Stomach (tissue), 4 donors: Measurements from ENCODE around the gene IFNA6.

ENCODE experiments used
- EP300 ChIP-seq: sonication (generic); formaldehyde crosslinking; IDR thresholded peaks from one replicate; pipeline ENCODE4 v1.6.1; 2017; ENCODE audit warnings: antibody characterized with exemption
- POLR2A ChIP-seq, 4 donors: fragments of 450-650 bp; IDR thresholded peaks; one replicate each; pipeline ENCODE4 v1.6.1; 2016; ENCODE audit warnings: antibody characterized with exemption in 4 of 4, control low read depth in 2 of 4, mild to moderate bottlenecking in 1 of 4, moderate library complexity in 1 of 4
- POLR2AphosphoS5 ChIP-seq, 3 donors: sonication (generic); formaldehyde crosslinking; IDR thresholded peaks; one replicate each; pipeline ENCODE4 v1.6.1; 2016; ENCODE audit warnings: antibody characterized with exemption in 3 of 3
- TF ChIP-seq, protein P1 (sequence below), 7 experiments: fragments of 450-650 bp in 4 of 7; fragments of 200-600 bp in 3 of 7; sonication (generic) in 3 of 7; IDR thresholded peaks; one replicate each; pipeline ENCODE4 v1.5.1; 2016 to 2019; ENCODE audit warnings: antibody characterized with exemption in 7 of 7, control low read depth in 2 of 7, mild to moderate bottlenecking in 1 of 7

- TF ChIP-seq, protein P1, sequence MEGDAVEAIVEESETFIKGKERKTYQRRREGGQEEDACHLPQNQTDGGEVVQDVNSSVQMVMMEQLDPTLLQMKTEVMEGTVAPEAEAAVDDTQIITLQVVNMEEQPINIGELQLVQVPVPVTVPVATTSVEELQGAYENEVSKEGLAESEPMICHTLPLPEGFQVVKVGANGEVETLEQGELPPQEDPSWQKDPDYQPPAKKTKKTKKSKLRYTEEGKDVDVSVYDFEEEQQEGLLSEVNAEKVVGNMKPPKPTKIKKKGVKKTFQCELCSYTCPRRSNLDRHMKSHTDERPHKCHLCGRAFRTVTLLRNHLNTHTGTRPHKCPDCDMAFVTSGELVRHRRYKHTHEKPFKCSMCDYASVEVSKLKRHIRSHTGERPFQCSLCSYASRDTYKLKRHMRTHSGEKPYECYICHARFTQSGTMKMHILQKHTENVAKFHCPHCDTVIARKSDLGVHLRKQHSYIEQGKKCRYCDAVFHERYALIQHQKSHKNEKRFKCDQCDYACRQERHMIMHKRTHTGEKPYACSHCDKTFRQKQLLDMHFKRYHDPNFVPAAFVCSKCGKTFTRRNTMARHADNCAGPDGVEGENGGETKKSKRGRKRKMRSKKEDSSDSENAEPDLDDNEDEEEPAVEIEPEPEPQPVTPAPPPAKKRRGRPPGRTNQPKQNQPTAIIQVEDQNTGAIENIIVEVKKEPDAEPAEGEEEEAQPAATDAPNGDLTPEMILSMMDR (IDR thresholded peaks at IDR 0.05), result no peak
- TF ChIP-seq POLR2A (IDR thresholded peaks at IDR 0.05) (no peak), POLR2AphosphoS5 (IDR thresholded peaks at IDR 0.05) (no peak), EP300 (no peak)
These were observed 38.8 kb downstream of the IFNA6 start for GRCh38 chr9:21311889-21312288.
